H9 (cell line): ENCODE results near the gene GFM2. TPM values are rescaled to one million over a fixed set of nuclear protein-coding genes. Genes with fewer than 3 reads are reported as not detected.

ENCODE experiments used
- DNase-seq: peaks from one replicate; pipeline ENCODE4 v3.0.0-alpha.2; 2017
- H2AFZ ChIP-seq: one replicate; pipeline ENCODE4 v1.6.1; 2013; ENCODE audit warnings: mild to moderate bottlenecking, low read length, control low read depth, moderate library complexity
- H2AK5ac ChIP-seq: 2 replicates; pipeline ENCODE4 v1.6.1; 2013; ENCODE audit warnings: low read length, control low read depth, mixed read lengths; ENCODE audit not compliant: insufficient read length
- H2BK120ac ChIP-seq: one replicate; pipeline ENCODE4 v1.6.1; 2013; ENCODE audit warnings: low read depth, mild to moderate bottlenecking, low read length, control low read depth, inconsistent platforms; ENCODE audit not compliant: poor library complexity, severe bottlenecking
- H2BK12ac ChIP-seq: 2 replicates; pipeline ENCODE4 v1.6.1; 2013; ENCODE audit warnings: low read length, control low read depth, mixed read lengths, low read depth; ENCODE audit not compliant: insufficient read length
- H2BK15ac ChIP-seq: 2 replicates; pipeline ENCODE4 v1.6.1; 2013; ENCODE audit warnings: low read depth, low read length, control low read depth
- H2BK20ac ChIP-seq: one replicate; pipeline ENCODE4 v1.6.1; 2013; ENCODE audit warnings: low read depth, mild to moderate bottlenecking, low read length, control low read depth, inconsistent platforms; ENCODE audit not compliant: poor library complexity, severe bottlenecking
- H2BK5ac ChIP-seq: 2 replicates; pipeline ENCODE4 v1.6.1; 2013; ENCODE audit warnings: low read length, control low read depth, mixed read lengths; ENCODE audit not compliant: insufficient read length
- H3K14ac ChIP-seq: 2 replicates; pipeline ENCODE4 v1.6.1; 2013; ENCODE audit warnings: low read length, control low read depth; ENCODE audit not compliant: insufficient read depth
- H3K18ac ChIP-seq: 2 replicates; pipeline ENCODE4 v1.6.1; 2013; ENCODE audit warnings: low read depth, mild to moderate bottlenecking, mixed read lengths, low read length, control low read depth; ENCODE audit not compliant: insufficient read length
- H3K23ac ChIP-seq: 2 replicates; pipeline ENCODE4 v1.6.1; 2013; ENCODE audit warnings: low read length, control low read depth, mixed read lengths, low read depth; ENCODE audit not compliant: insufficient read length
- H3K23me2 ChIP-seq: 2 replicates; pipeline ENCODE4 v1.6.1; 2013; ENCODE audit warnings: low read depth, mild to moderate bottlenecking, mixed read lengths, low read length, control low read depth; ENCODE audit not compliant: insufficient read length, poor library complexity, severe bottlenecking
- H3K27ac ChIP-seq: 2 replicates; pipeline ENCODE4 v1.5.1; 2013; ENCODE audit warnings: low read length, control low read depth, mixed read lengths, low read depth; ENCODE audit not compliant: insufficient read length
- H3K27me3 ChIP-seq: 2 replicates; pipeline ENCODE4 v1.6.1; 2013; ENCODE audit warnings: low read length, control low read depth, inconsistent platforms; ENCODE audit not compliant: insufficient read depth
- H3K4ac ChIP-seq: 2 replicates; pipeline ENCODE4 v1.6.1; 2013; ENCODE audit warnings: low read depth, mild to moderate bottlenecking, control low read depth, inconsistent platforms, low read length, moderate library complexity
- H3K4me1 ChIP-seq: 2 replicates; pipeline ENCODE4 v1.6.1; 2013; ENCODE audit warnings: low read length, control low read depth, inconsistent platforms; ENCODE audit not compliant: insufficient read depth
- H3K4me2 ChIP-seq: 2 replicates; pipeline ENCODE4 v1.6.1; 2013; ENCODE audit warnings: low read length, control low read depth, mixed read lengths; ENCODE audit not compliant: insufficient read length, insufficient read depth
- H3K56ac ChIP-seq: 2 replicates; pipeline ENCODE4 v1.6.1; 2013; ENCODE audit warnings: low read depth, mild to moderate bottlenecking, mixed read lengths, low read length, control low read depth; ENCODE audit not compliant: insufficient read length
- H3K79me1 ChIP-seq: 2 replicates; pipeline ENCODE4 v1.6.1; 2013; ENCODE audit warnings: low read depth, mild to moderate bottlenecking, moderate library complexity, low read length, control low read depth, inconsistent platforms; ENCODE audit not compliant: insufficient read depth, poor library complexity, severe bottlenecking
- H3K79me2 ChIP-seq: 2 replicates; pipeline ENCODE4 v1.6.1; 2013; ENCODE audit warnings: low read length, control low read depth, inconsistent platforms; ENCODE audit not compliant: insufficient read depth
- H3K9ac ChIP-seq: 2 replicates; pipeline ENCODE4 v1.6.1; 2013; ENCODE audit warnings: low read length, control low read depth, mixed read lengths; ENCODE audit not compliant: insufficient read length; ENCODE audit errors: extremely low read depth
- H3K9me3 ChIP-seq: one replicate; pipeline ENCODE4 v1.6.1; 2013; ENCODE audit warnings: low read depth, low read length, inconsistent platforms; ENCODE audit not compliant: control insufficient read depth
- H3T11ph ChIP-seq: one replicate; pipeline ENCODE4 v1.6.1; 2013; ENCODE audit warnings: mild to moderate bottlenecking, low read length, control low read depth, inconsistent platforms
- H4K20me1 ChIP-seq: one replicate; pipeline ENCODE4 v1.6.1; 2013; ENCODE audit not compliant: control insufficient read depth, insufficient read length, insufficient read depth
- H4K5ac ChIP-seq: 2 replicates; pipeline ENCODE4 v1.6.1; 2013; ENCODE audit warnings: low read depth, mild to moderate bottlenecking, mixed read lengths, low read length, control low read depth; ENCODE audit not compliant: insufficient read length
- H4K8ac ChIP-seq: replicated peaks from 2 replicates; pipeline ENCODE4 v1.6.1; 2013; ENCODE audit warnings: low read length, control low read depth, mixed read lengths, low read depth; ENCODE audit not compliant: insufficient read length
- H4K91ac ChIP-seq: 2 replicates; pipeline ENCODE4 v1.6.1; 2013; ENCODE audit warnings: low read depth, mild to moderate bottlenecking, moderate library complexity, mixed read lengths, low read length, control low read depth; ENCODE audit not compliant: insufficient read length
- H3K27ac Mint-ChIP-seq, 3 experiments: 2 replicates in 2 of 3; 3 replicates in 1 of 3; pipeline ENCODE4 v1.8.0; 2020 to 2021; ENCODE audit warnings: mixed read lengths in 3 of 3, mild to moderate bottlenecking in 1 of 3, moderate library complexity in 1 of 3
- H3K27me3 Mint-ChIP-seq: 2 replicates; pipeline ENCODE4 v1.8.0; 2021; ENCODE audit warnings: low read depth, mild to moderate bottlenecking, moderate library complexity, mixed read lengths
- H3K36me3 Mint-ChIP-seq, 3 experiments: 2 replicates in 2 of 3; 3 replicates in 1 of 3; pipeline ENCODE4 v1.8.0; 2020 to 2021; ENCODE audit warnings: low read depth in 3 of 3, mixed read lengths in 3 of 3; ENCODE audit not compliant: insufficient read depth in 1 of 3
- H3K4me1 Mint-ChIP-seq, 2 experiments: 2 replicates each; pipeline ENCODE4 v1.8.0; 2020; ENCODE audit warnings: mixed read lengths in 2 of 2
- H3K4me3 Mint-ChIP-seq, 2 experiments: 2 replicates in 1 of 2; 3 replicates in 1 of 2; pipeline ENCODE4 v1.8.0; 2020 to 2021; ENCODE audit warnings: mild to moderate bottlenecking in 2 of 2, mixed read lengths in 2 of 2, moderate library complexity in 1 of 2
- H3K9me3 Mint-ChIP-seq, 2 experiments: 2 replicates in 1 of 2; 3 replicates in 1 of 2; pipeline ENCODE4 v1.8.0; 2020; ENCODE audit warnings: mild to moderate bottlenecking in 2 of 2, mixed read lengths in 2 of 2, moderate library complexity in 1 of 2
- CTCF ChIP-seq: fragments of 200-600 bp; sonication (generic); conservative IDR thresholded peaks from 3 replicates; pipeline ENCODE4 v1.8.0; 2021; ENCODE audit warnings: antibody characterized with exemption, mild to moderate bottlenecking
- WGBS: extraction: QIAGEN DNeasy Blood & Tissue Kit; methylation state at CpG from one replicate; pipeline ENCODE4 v1.1.7; 2013; ENCODE audit warnings: missing lambda C conversion rate, low lambda C conversion rate, mixed read lengths; ENCODE audit not compliant: insufficient read length; ENCODE audit errors: extremely low coverage; 5-methylcytosine and 5-hydroxymethylcytosine counted together
- total RNA-seq: library from RNA; stranded (reverse); gene quantifications from 2 replicates; pipeline ENCODE4 v1.2.1, GENCODE V29; 2021

Gene GFM2
- total RNA-seq, 1 experiment from 2014 or later = 30.0 TPM

DNA sequence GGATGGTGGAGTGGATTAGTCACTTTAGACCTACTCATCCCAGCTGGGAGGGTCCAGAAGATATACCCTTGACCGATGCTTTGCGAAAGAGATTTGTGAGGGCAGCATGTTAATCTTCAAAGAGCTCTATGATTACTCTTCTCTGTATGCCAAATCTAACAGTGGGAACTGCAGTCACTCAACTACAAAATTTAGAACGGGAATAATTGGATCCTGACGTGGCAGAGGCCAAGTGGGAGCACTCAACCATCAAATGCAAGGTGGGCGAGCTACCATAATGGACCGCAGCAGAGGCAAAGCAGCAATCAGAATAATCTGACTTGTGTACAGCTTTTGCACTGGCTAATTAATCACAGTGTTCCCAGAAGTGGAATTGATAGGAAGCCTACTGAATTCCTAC is 20.5 kb upstream of the GFM2 start:
- Histone ChIP-seq H3K79me2 (peaks cover 1% of the 10 kb centered on the region; the same call in 1 of the 2 replicates), H3K23me2 (no peaks in the 10 kb centered on the region), H2BK12ac (no peak overlapping the region), H3K4ac (no peak overlapping the region), H3K4me2 (no peak overlapping the region), H3K56ac (no peak overlapping the region), H4K91ac (no peak overlapping the region), H2BK5ac (no peak overlapping the region), H4K20me1 (no peaks in the 10 kb centered on the region), H3K27ac (no peak overlapping the region), H4K8ac (no peak overlapping the region), H4K5ac (no peak overlapping the region), H3K4me1 (no peaks in the 10 kb centered on the region), H2BK20ac (no peak overlapping the region), H3K27me3 (no peaks in the 10 kb centered on the region), H3K9me3 (no peaks in the 10 kb centered on the region), H3K18ac (no peak overlapping the region), H3K23ac (no peak overlapping the region), H3K9ac (no peak overlapping the region), H3T11ph (no peak overlapping the region), H3K14ac (no peak overlapping the region), H2AK5ac (no peak overlapping the region), H2BK15ac (no peak overlapping the region), H3K79me1 (no peaks in the 10 kb centered on the region), H2BK120ac (no peak overlapping the region), H2AFZ (no peak overlapping the region)
- no peak for TF ChIP-seq CTCF
- H3K27me3 Mint-ChIP-seq = no peaks in the 10 kb centered on the region
- H3K4me3 Mint-ChIP-seq = no peak overlapping the region
- WGBS = no CpG with 5 or more reads among the region's 6 CpGs
- H3K27ac Mint-ChIP-seq = no peak overlapping the region
- no peaks in the 10 kb centered on the region for H3K9me3 Mint-ChIP-seq
- H3K36me3 Mint-ChIP-seq = peaks cover 72 to 88% (median 77%) of the 10 kb centered on the region in 3 experiments
- no peaks in the 10 kb centered on the region for H3K4me1 Mint-ChIP-seq
- no peak for DNase-seq
